Stimulated activated CD8-positive, alpha-beta memory T cell treated with anti-CD3 and anti-CD28 coated beads, Interleukin-4, amount 100 ng/mL, for 48 hours (primary cell): ENCODE results near the gene SEC14L1.

Source experiments
- DNase-seq: peaks from one replicate; pipeline ENCODE4 v3.0.0-alpha.2; 2020

The SEC14L1 gene

DNA sequence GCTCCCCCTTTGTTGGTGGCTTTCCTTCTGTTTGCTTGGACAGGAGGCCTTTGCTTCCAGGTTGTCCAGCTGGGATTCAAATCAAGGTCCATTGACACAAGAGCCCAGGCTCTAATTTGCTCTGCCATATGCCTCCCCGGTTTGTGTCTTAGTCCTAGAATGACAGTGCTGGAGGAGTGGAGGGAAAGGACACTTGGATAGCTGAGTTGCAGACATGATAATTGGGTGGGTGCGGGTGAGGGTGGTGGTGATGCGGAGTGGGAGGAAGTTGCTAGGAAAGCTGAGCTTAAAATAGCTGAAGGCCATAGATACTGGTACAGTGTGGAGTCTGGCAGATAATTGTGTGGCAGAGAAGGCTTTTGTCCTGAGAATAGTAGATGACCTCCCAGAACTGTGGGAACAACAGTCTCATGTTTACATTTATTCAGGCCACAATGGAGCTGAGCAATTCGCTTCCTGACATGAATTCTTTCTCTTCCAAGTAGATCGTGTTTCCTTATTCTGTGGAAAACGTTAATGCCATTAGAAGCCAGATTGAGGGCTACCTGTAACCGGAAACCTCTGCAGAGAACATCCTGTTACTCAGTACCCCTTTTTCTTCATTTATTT is 23.8 kb downstream of the SEC14L1 start:
- DNase-seq = no peak

DNA sequence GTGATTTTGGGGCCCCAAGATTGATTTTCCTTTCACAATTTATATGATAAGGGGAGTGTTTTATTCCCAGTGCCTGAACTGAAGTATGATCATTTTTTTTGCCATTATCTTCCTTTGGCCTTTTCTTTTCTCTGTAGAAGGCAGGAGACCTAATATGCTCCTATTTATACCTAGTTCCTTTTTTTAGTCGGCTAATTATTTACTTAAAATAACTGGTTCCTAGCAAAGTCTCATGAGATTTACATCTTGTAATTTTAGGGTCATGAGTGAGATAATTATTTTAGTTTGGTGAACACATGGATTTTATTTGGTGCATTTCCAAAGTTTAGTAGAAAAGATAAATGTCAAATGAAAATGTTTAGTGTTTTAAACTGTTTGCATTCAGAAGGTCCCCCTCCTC is 24.8 kb downstream of the SEC14L1 start:
- no peak for DNase-seq

DNA sequence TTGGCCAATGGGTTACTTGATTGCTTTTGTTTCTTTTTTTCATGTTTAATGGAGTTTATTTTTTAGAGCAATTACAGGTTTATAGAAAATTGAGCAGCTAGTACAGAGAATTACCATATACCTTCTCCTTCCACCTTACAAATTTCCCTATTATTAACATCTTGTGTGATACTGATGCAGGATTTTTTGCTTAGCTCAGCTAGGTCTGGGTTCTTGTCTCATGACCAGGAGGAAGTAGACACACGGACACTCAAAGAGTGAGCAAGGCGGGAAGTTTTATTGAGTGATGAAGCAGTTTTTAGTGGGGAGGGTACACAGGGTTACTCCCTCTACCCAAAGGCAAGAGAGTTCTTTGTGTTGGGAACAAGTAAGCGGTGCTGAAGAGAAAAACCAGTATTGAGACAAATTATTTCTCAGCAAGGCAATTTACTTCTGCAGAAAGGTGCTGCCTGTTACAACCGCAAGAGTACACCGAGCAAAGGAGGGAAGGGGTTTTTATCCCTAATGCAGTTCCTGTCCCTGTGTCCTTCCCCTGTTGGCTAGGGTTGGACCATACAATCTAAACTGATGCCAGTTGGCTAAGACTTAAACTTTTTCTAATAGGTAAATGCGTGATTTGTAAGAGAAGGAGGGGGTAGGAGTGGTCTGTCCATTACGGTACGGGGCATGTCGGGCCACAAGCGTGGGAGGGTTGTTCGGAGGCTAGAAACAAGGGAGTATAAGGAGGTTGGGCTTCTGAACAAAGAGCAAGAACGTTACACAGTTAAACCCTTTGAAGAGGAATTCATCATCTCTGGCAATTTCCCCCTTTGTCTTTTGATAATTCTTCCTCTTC is 26.9 kb downstream of the SEC14L1 start:
- DNase-seq = no peak

DNA sequence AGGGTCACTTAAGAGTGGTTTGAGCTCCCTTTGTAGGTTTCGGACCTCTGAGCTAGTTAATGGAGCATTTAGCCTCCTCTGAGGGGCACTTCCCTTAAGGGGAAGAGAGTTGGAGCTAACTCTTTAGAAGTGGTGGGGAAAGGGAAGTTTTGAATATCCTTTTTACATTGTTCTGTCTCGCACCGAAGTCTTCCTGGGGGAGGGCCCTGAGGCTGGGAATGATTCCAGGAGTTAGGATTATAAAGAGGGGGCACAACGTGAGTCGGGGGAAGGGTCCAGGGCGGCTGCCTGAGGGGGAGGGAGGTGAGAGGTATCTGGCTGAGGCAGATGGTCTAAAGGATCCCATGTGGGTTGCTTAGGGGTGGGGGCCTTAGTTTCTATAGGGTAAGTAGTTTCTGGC is 32.3 kb downstream of the SEC14L1 start:
- DNase-seq = no peak

DNA sequence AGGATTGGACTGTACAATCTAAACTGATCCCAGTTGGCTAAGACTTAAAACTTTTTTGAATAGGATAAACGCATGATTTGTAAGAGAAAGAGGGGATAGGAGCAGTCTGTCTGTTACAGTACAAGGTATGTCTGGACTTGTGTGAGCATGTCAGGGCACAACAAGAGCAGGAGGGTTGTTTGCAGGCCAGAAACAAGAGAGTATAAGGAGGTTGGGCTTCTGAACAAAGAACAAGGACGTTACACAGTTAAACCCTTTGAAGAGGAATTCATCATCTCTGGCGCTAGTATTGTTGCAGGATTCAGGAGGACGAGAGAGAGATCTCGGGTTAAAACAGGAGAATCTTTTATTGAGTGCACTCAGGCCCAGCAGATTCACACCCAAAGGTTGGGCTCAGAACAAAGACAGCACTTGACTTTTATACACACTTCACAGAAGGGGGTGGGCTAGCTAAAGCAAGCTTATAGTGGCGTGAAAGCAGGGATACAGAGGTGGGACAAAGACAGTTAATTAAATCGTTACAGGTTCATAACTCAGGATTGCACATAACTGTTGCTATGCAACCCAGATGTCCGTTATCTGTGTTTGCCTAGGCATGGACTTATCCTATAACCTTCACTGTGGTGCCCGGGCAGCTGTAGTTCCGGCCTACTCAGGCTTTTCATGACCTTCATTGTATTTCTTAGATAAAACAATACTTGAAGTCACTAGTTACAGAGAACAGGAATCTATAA is 34.3 kb downstream of the SEC14L1 start:
- no peak for DNase-seq

DNA sequence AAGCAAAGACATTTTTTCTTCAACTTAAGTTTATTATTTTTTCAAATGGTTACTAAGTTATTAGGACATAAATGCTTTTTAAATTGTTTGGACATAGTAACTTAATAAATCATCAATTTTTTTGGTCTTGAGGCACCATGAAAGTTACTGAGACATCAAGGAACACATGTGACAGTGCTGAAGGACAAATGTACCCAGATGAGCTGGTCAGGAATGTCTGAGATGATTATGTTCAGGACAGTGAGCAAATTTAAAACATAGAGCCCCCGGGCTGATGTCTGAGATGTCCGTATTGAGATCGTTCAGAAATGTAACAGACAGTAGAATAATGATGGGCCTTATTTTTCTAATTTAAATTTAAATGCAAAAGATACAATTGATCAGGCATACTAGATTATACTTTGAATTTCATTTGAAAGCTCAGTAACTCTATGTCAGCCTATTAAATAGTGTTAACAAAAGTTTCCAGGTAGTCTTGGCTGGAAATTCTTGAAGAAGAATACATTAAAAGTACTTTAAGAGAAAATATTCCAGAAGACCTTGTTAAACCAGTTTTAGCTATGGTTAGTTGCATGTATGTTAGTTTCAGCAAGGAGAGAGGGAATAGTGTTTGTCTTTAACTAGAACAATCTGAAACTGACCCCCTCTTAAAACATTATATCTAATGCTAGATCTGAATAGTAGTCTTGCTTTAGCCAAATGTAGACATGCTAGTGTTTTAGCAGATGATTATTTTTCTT is 36.4 kb downstream of the SEC14L1 start:
- DNase-seq = no peak

DNA sequence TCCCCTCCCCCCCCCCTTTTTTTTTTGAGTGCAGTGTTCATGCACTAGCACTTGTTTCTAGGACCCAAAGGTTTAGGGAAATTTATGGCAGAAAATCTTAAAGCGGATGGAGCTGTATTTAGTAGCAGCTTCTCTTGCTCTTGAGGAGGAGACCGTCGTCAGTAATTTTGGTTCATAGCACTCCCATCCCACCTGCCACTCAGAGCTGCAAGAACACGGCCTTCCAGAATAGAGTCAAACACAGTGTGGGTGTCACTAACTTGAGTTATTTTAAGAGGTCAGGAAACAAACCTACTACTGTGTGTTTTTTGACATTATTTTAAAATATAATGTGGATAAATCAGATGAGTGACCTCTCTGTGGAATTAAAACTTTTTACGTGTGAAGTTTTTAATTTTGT is 37.3 kb downstream of the SEC14L1 start:
- no peak for DNase-seq

DNA sequence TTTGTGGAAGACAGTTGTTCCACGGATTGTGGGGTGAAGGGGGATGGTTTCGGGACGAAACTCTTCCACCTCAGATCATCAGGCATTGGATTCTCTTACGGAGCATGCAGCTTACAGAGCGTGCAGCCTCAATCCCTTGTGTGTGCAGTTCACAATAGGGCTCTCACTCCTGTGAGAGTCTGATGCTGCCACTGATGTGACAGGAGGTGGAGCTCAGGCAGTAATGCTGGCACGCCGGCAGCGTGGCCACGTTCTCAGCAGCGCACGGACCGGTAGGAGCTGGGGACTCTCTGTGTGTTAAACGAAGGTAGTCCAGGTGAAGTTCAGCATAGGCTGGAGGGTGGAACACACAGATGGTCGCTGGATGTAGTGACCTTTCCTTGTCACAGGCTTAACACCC is 37.8 kb downstream of the SEC14L1 start:
- DNase-seq = no peak

DNA sequence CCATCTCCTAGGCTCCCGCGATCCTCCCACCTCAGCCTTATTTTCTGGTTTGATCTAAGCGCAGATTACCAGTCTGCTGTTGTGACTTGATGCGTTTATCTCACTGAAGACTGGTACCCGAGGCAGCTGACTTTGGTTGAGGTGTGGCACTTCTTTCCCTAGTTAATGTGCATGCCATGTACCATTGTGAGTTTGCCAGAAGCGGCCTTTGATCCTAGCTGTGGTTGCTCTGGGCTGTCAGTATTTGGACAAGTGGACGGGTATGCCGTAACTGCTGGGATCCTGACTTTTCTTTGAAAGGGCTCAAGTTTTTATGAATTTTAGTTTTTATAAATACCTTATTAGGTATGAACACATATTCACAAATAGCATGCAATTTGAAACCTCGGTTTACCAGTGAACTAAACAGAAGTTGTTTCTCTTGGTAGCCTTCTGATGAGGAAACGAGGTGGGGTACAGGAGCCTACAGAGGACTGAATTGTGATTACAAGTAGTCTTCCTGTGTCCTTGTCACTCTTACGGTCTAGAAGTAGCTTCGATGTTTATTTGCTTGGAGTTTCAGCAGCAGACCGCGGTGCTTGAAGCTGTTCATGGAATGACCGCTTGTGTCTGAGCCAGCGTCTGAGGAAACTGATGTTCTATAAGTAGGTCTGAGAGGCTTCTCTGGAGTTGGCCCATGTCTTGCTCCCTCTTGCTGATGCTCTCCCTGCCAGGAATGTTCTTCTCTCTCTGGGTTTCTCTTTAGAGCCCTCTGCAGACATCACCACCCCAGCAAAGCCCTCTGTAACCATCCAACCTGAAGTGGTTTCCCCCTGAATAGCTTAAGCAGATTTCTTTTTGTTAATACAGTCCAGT is 40.0 kb downstream of the SEC14L1 start:
- no peak for DNase-seq

DNA sequence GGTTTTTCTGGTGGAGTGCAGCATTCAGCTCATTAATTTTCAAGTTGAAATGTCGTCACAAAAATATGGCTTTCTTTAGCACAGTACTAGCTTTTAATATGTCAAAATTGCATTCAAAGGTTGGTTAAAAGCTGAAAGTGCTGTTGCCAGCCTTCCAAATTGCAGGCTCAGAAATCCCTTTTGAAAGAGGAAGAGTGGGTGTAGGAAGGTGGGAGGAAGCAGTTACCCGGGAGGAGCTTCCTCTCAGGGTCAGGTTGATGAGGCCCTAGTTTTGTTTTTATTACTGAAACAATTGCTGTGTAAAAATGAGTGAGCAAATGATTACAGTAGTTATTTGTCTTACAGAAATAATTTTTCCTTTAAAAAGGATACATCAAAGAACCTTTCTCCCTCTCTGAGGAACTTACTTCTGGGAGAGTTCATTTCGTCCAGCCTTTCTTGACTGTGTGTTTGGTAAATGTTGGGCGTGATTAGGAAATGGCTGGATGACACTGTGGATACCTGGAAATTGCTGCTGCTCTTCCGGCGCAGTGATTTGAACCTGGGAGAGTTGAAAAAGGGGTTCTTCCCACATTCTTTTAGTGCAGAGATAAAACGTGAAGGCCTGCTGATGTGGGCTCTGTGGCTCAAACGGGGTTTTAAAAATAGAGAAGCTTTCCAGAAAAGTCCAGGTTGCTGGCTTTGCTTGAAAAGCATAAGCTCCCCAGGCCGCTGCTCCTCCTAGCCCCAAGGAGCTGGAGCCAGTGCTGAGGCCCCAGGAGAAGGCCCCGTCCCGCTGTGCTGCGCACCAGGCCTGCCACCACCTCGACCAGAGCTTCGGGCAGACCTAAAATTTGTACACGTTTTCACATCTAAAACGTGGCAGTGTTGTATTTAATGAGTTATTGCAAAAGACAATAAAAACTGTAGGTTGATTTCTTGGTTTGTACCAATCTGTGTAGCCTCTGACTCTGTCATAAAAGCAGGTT is 41.7 kb downstream of the SEC14L1 start:
- DNase-seq = no peak

DNA sequence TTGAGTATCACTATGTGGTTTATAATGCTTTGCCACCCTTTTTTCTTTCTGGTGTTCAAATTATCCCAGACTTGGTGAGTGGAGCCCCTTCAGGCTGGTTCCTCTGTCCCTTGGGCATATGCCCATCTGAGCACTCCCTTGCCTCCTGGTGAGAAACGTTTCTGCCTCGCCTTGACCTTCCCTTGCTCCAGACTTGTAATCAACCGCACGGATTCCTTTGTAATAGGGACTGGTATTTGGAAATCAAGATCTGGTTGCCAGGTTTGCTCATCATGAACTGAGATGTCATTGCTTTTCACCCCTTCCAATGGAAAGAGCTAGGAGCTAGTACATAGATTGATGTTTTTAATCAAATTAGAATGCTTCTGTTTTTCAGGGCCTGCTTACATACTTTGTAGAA is 43.7 kb downstream of the SEC14L1 start:
- no peak for DNase-seq

DNA sequence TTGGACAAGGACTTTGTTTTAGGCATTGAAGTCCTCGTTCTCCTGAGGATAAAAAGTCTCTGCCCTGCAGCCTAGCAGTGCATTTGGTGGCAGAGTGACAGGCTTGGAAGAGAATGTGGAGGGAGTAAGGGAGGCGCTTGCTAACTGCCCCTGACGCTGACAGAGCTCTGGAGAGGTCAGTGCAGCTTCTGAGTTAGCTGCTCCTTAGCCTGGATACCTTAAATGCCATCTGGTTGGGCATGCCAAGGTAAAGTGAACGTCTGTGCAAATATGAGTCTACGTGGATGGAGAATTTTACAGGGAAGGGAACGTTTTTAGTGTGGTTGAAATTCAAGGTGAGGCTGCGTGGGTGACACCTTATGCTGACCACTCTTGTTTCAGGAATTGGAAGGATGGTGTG is 44.4 kb downstream of the SEC14L1 start:
- no peak for DNase-seq

DNA sequence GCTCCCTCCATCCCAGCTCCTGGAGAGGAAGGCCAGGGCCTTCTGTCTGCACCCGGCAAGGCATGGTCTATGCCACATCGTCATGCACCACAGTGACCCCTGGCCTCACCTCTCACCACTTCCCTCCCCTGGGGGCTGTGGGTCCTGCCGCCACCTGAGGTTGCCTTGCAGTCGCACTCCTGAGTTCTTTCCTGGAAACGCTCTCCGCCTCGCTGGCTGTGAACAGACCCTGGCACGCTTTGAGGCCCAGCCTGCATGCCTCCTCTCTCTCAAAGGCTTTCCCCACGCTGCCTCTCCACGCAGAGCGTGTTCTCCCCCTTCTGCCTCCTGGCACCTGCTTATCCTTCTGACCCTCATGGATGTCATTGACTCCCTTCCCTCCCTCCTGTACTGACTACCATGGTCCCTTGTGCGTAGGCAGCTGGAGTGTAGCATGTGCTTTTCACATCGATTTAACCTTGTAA is 45.4 kb downstream of the SEC14L1 start:
- peak; percentile 50 for DNase-seq

DNA sequence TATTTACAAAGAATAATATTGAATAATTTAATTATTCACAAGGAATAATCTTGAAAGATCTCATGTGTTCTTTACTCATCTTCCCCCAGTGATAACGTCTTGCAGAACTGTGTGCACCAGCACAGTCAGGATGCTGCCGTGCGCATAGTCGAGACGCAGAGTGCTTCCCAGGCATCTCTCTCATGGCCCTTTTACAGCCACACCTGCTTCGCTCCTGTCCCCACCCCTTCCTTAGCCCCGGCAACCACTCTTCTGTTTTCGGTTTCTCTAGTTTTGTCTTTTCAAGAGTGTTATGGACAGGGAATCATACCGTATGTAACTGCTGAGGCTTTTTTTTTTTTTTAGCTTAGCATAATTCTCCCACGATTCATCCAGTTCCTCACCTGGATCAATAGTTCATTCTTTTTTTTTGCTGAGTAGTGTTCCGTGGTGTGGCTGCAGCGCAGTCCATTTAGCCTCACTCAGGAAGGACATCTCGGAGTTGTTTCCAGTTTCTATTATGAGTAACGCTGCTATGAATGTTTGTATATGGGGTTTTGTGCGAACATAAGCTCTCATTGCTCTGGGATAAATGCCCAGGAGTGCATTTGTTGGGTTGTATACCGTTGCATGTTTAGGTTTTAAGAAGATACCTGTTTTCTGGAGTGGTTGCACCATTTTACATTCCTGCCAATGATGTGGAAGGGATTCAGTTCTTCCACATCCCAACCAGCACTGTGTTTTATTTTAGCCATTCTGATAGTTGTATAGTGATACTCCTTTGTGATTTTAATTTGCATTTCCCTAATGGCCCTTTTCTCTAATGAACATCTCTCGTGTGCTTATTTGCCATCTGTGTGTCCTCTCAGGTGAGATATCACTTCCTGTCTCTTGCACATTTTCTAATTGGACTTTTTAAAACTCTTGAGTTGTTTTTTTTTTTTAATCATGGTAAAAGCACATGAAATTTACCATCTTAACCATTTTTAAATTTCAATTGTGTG is 47.6 kb downstream of the SEC14L1 start:
- no peak for DNase-seq

DNA sequence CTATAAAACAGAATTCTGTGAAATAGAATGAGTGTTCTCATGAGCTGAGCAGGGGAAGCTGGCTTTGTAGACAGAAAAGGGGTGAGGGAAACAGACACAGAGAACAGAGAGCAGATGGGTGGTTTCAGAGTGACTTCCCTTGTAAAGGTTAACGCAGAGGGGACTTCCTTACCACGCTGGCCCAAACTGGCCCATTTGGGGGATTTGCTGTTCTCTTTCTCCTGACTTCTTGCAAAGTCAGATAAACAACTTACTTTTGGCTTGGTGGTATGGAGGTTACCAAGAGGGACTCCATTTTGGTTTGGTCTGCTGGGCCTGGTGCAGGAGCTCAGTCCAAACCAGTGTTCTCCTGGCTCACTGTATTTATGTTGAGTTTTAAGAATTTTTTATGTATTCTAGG is 48.4 kb downstream of the SEC14L1 start:
- DNase-seq = peak; percentile 45

DNA sequence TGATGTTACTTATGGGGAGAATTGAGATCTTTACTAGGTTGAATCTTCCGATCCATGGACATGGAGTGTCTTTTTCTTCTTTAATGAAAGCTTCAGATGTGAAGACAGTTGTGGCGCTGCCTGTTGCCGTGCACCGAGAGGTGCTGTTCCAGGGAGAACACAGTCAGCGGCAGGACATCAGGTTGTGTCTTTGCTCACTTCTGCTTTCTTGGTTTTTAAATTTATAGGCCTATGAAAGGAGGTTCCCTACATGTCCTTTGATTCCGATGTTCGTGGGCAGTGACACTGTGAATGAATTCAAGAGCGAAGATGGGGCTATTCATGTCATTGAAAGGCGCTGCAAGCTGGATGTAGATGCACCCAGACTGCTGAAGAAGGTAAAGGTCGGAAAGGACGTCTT is 49.8 kb downstream of the SEC14L1 start:
- DNase-seq = no peak

DNA sequence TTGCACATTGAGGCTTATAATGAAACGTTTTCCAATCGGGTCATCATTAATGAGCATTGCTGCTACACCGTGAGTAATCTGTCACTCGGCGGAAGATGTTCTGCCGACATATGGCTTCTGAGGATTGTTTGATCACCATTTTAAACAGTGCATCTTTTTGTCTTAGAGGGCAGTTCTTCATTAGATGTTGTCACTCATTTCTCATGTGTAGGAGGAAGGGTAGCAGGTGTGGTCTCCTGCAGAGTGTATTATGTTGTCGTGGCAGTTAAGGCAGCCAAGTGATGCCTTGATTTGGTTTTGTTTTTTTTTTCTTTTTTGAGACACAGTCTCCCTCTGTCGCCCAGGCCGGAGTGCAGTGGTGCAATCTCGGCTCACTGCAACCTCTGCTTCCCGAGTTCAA is 50.5 kb downstream of the SEC14L1 start:
- no peak for DNase-seq

DNA sequence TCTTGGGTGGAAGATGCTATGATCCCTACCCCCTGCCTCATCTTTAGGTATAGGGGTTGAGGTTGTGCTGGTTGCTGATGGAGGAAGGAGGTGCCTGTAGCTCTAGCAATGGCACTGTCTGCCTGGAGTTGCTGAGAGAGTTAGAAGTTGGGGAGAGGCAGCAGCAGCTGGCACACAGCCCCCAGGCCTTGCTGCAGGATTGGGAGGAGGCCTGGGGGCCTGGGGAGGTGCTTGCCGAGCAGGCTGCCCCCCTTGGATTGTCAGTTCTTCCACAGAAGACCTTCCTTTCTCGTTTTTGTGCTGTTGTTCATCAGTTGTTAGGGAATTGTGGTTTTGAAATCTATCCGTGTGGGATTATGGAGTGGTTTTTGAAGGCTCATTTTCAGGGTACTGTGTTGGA is 52.9 kb downstream of the SEC14L1 start:
- DNase-seq = no peak

DNA sequence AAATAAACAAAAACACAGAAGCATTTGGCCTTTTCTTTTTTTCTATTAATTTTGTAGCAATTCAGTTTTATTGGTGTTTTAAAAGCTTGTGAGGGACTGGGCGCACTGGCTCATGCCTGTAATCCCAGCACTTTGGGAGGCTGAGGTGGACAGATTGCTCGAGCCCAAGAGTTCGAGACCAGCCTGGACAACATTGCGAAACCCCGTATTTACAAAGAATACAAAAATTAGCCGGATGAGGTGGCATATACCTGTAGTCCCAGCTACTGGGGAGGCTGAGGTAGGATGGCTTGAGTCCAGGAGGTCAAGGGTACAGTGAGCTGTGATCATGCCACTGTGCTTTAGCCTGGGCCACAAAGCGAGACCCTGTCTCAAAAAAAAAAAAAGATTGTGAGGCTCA is 53.4 kb downstream of the SEC14L1 start:
- DNase-seq = no peak

DNA sequence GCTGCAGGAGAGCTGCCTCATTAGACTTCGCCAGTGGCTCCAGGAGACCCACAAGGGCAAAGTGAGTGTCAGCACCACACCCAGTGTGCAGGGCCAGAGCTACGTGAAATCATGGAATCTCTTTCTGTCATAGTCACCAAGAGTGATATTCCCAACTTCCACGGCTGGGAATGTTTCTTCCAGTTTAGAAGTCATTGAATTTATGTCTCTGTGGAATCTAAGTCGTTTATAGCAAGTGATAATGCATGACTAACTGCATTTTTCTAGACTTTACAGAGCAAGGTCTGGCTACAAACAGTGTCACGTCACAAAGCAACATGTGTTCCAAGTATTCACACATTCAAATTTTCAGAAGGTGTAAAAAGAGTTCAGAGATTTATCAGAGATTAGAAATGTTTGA is 55.5 kb downstream of the SEC14L1 start:
- no peak for DNase-seq
